Measurements from ENCODE around the gene SKIC8. TPM values are rescaled to one million over a fixed set of nuclear protein-coding genes. Genes with fewer than 3 reads are reported as not detected.

SKIC8 gene
- total and polyA plus RNA-seq, 2 of the 13 experiments (the other 11 are each of a cell fraction or from before 2014, with no cell fraction given): 69.5 to 70.6 TPM

DNA sequence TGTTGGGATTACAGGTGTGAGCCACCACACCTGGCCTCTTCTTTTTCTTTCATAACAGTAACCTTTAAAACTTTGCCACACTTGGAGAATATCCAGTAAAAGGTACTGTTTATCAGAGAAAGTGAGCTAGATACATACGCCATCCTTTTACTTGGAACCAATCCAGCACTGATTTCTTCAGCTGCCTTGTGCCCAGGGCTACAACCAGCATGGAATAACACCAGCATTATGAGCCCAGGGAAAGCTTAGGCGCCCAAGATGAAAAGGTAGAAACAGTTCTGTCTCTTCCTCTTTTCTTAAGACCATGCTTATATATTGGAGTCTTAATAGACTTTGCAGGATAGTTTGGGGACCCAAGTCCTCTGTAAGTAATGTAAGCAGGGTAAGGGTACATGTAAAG is 8.4 kb downstream of the SKIC8 start:
- Histone ChIP-seq H3K4me2 (ENCODE audit: low read depth, low read length) (no peak overlapping the region), H4K20me1 (ENCODE audit: insufficient read depth, low read length) (no peaks in the 10 kb centered on the region), H3K27me3 (ENCODE audit: control insufficient read depth in 1 of 2, insufficient read depth in 2 of 2, low read length in 2 of 2) (no peaks in the 10 kb centered on the region), H3K9ac (ENCODE audit: insufficient read depth, low read depth, low read length) (no peak overlapping the region), H3K79me2 (ENCODE audit: insufficient read depth, low read length) (peaks cover 3% of the 10 kb centered on the region), H3K36me3 (replicated peaks in 1 of 2; ENCODE audit: control insufficient read depth in 1 of 2, insufficient read depth in 2 of 2, low read length in 2 of 2) (peaks cover 12 to 62% of the 10 kb centered on the region in 2 experiments), H2AFZ (ENCODE audit: low read length) (no peak overlapping the region), H3K9me3 (ENCODE audit: low read length) (no peaks in the 10 kb centered on the region), H3K4me3 (replicated peaks in 1 of 3; ENCODE audit: insufficient read depth in 1 of 3, low read depth in 2 of 3, low read length in 3 of 3) (no peak overlapping the region), H3K4me1 (ENCODE audit: insufficient read depth, low read length) (peaks cover 8% of the 10 kb centered on the region), H3K27ac (ENCODE audit: extremely low read length, insufficient read depth, low read length) (no peak overlapping the region)
- in situ Hi-C loops (cut with HindIII; ENCODE audit: extremely low pct_ligation_motif_present, low pct_unique_long_range_greater_than_20kb): no loop called here
- intact Hi-C loops (cut with micrococcal nuclease; ENCODE audit: unreplicated experiment): no loop called here
- no peak for ATAC-seq
- BruUV-seq (replicated peaks): no TSS peak
- no peak for FAIRE-seq
- DNase-seq (ENCODE audit: low spot score): no peak
- ChIA-PET CTCF (ENCODE audit: low intra/inter-chr PET ratio, low total read pairs) (no interaction called here), POLR2A (interaction anchor here (1.0 kb wide), 1 partner anchor 9 kb away, joined by 3 read pairs; the partner anchor contains the start of gene SKIC8)
- WGBS (ENCODE audit: low lambda C conversion rate): 90% methylated on average over 2 of the region's 2 CpGs
- TF ChIP-seq ZNF383 (CRISPR knock-in tag; IDR thresholded peaks at IDR 0.05; ENCODE audit: borderline replicate concordance) (no peak), MLLT10 (CRISPR knock-in tag; IDR thresholded peaks at IDR 0.05) (no peak), IKZF4 (CRISPR knock-in tag; IDR thresholded peaks at IDR 0.05; ENCODE audit: borderline replicate concordance, low read depth, not compliant biosample characterization) (no peak), YEATS2 (CRISPR knock-in tag; IDR thresholded peaks at IDR 0.05; ENCODE audit: borderline replicate concordance) (no peak), MAFG (CRISPR knock-in tag; IDR thresholded peaks at IDR 0.05) (no peak)
- TF ChIP-seq, protein P1, sequence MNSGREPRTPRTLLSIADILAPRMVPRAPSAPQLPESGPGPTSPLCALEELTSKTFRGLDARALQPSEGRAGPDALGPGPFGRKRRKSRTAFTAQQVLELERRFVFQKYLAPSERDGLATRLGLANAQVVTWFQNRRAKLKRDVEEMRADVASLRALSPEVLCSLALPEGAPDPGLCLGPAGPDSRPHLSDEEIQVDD (CRISPR knock-in tag; IDR thresholded peaks at IDR 0.05; ENCODE audit: borderline replicate concordance): no peak

GRCh38 chr15:78290222-78290621 is 9.2 kb downstream of the SKIC8 start:
- POLR2A ChIA-PET: no interaction called here
- ATAC-seq: no peak

More at GRCh38 chr15:78290222-78290621, 9.2 kb downstream of the SKIC8 start:
- Histone ChIP-seq H2AFZ (ENCODE audit: low read length) (no peak overlapping the region), H3K36me3 (replicated peaks in 1 of 2; ENCODE audit: control insufficient read depth in 1 of 2, insufficient read depth in 2 of 2, low read length in 2 of 2) (peaks cover 12 to 71% of the 10 kb centered on the region in 2 experiments), H3K4me2 (ENCODE audit: low read depth, low read length) (no peak overlapping the region), H4K20me1 (ENCODE audit: insufficient read depth, low read length) (no peaks in the 10 kb centered on the region), H3K9me3 (ENCODE audit: low read length) (no peaks in the 10 kb centered on the region), H3K4me1 (ENCODE audit: insufficient read depth, low read length) (peaks cover 3% of the 10 kb centered on the region), H3K79me2 (ENCODE audit: insufficient read depth, low read length) (no peaks in the 10 kb centered on the region), H3K27me3 (ENCODE audit: control insufficient read depth in 1 of 2, insufficient read depth in 2 of 2, low read length in 2 of 2) (no peaks in the 10 kb centered on the region), H3K27ac (ENCODE audit: extremely low read length, insufficient read depth, low read length) (no peak overlapping the region), H3K4me3 (replicated peaks in 1 of 3; ENCODE audit: insufficient read depth in 1 of 3, low read depth in 2 of 3, low read length in 3 of 3) (no peak overlapping the region), H3K9ac (ENCODE audit: insufficient read depth, low read depth, low read length) (no peak overlapping the region)
- 94% methylated on average over 3 of the region's 3 CpGs for WGBS (ENCODE audit: low lambda C conversion rate)
- no peak for DNase-seq (ENCODE audit: low spot score)
- no TSS peak for BruUV-seq (replicated peaks)
- in situ Hi-C loops (cut with HindIII; ENCODE audit: extremely low pct_ligation_motif_present, low pct_unique_long_range_greater_than_20kb): no loop called here
- TF ChIP-seq GZF1 (CRISPR knock-in tag; IDR thresholded peaks at IDR 0.05) (no peak), ZBTB1 (CRISPR knock-in tag; IDR thresholded peaks at IDR 0.05; ENCODE audit: borderline replicate concordance) (no peak)
- CTCF ChIA-PET (ENCODE audit: low intra/inter-chr PET ratio, low total read pairs): no interaction called here
- FAIRE-seq: no peak
- intact Hi-C loops (cut with micrococcal nuclease; ENCODE audit: unreplicated experiment): no loop called here
